ENCODE results near the gene GTF2A1. TPM values are rescaled to one million over a fixed set of nuclear protein-coding genes. Genes with fewer than 3 reads are reported as not detected.

The GTF2A1 gene
- polyA plus RNA-seq, 1 of the 3 experiments (the other 2 are of a cell fraction), result 7.6 TPM

GRCh38 chr14:81263777-81264410 lies 43.1 kb upstream of the GTF2A1 start:
- CTCF ChIA-PET, result interaction anchor here (6.4 to 16.6 kb wide), 2 partner anchors 190 to 201 kb away, joined by 43 to 321 read pairs; no protein-coding TSS in a partner anchor

GRCh38 chr14:81261176-81261575 lies 40.4 kb upstream of the GTF2A1 start:
- 39% methylated on average over 3 of the region's 3 CpGs for WGBS (ENCODE audit: low lambda C conversion rate)
- Histone ChIP-seq H3K27ac (ENCODE audit: low read depth in 2 of 2, low read length in 1 of 2) (no peak overlapping the region), H3K4me1 (ENCODE audit: control insufficient read depth in 1 of 2, insufficient read depth in 2 of 2, low read depth in 1 of 2, low read length in 1 of 2) (no peaks in the 10 kb centered on the region), H3F3A (replicated peaks; ENCODE audit: insufficient read depth) (no peaks in the 10 kb centered on the region), H3K4me3 (ENCODE audit: low read depth in 2 of 2, low read length in 1 of 2) (no peak overlapping the region), H3K36me3 (replicated peaks in 1 of 2; ENCODE audit: control insufficient read depth in 1 of 2, insufficient read depth in 2 of 2, low read length in 1 of 2) (no peaks in the 10 kb centered on the region), H4K20me1 (ENCODE audit: insufficient read depth) (no peaks in the 10 kb centered on the region), H3K79me2 (ENCODE audit: insufficient read depth) (no peaks in the 10 kb centered on the region), H3K27me3 (ENCODE audit: insufficient read depth) (no peaks in the 10 kb centered on the region), H3K9me2 (no peaks in the 10 kb centered on the region), H3K9ac (no peak overlapping the region), H2AFZ (ENCODE audit: low read depth) (no peak overlapping the region), H3K9me3 (no peaks in the 10 kb centered on the region), H3K4me2 (no peak overlapping the region)
- TF ChIP-seq RFX5 (IDR thresholded peaks at IDR 0.05; ENCODE audit: low read length), result no peak
- no peak for TF ChIP-seq RAD21 (IDR thresholded peaks at IDR 0.05; ENCODE audit: low read length)
- TF ChIP-seq GABPA (IDR thresholded peaks at IDR 0.05; ENCODE audit: low read depth), result no peak
- no peak for TF ChIP-seq CHD2 (IDR thresholded peaks at IDR 0.05; ENCODE audit: low read length, partially characterized antibody)
- no peak for TF ChIP-seq MAX (IDR thresholded peaks at IDR 0.05; ENCODE audit: low read depth)
- no peak for TF ChIP-seq JUND (IDR thresholded peaks at IDR 0.05)
- no peak for TF ChIP-seq TEAD4 (IDR thresholded peaks at IDR 0.05; ENCODE audit: borderline replicate concordance, insufficient read depth)
- no peak for DNase-seq
- POLR2A ChIA-PET, result no interaction called here
- CTCF ChIA-PET, result interaction anchor here (2.6 to 6.4 kb wide), 2 partner anchors 8 to 204 kb away, joined by 12 to 43 read pairs; no protein-coding TSS in a partner anchor

More at GRCh38 chr14:81263777-81264410, 43.1 kb upstream of the GTF2A1 start:
- H3K9me3 ChIP-seq, result no peaks in the 10 kb centered on the region
- H3K79me2 ChIP-seq (ENCODE audit: insufficient read depth), result no peaks in the 10 kb centered on the region
- H3K4me2 ChIP-seq, result no peak overlapping the region
- no peak overlapping the region for H3K4me3 ChIP-seq (ENCODE audit: low read depth in 2 of 2, low read length in 1 of 2)
- H3K27me3 ChIP-seq (ENCODE audit: insufficient read depth), result no peaks in the 10 kb centered on the region
- POLR2A ChIA-PET, result no interaction called here
- no peak overlapping the region for H3K27ac ChIP-seq (ENCODE audit: low read depth in 2 of 2, low read length in 1 of 2)
- H3K9ac ChIP-seq, result no peak overlapping the region
- H4K20me1 ChIP-seq (ENCODE audit: insufficient read depth), result no peaks in the 10 kb centered on the region
- TF ChIP-seq EZH2phosphoT487 (IDR thresholded peaks at IDR 0.05; ENCODE audit: borderline replicate concordance, low read depth) (no peak), YY1 (IDR thresholded peaks at IDR 0.05; ENCODE audit: low read depth) (no peak), RAD21 (IDR thresholded peaks at IDR 0.05; ENCODE audit: low read length) (no peak), FOSL2 (IDR thresholded peaks at IDR 0.05; ENCODE audit: borderline replicate concordance, low read depth) (no peak), NFIC (IDR thresholded peaks at IDR 0.05; ENCODE audit: borderline replicate concordance) (no peak), TEAD4 (IDR thresholded peaks at IDR 0.05; ENCODE audit: borderline replicate concordance, insufficient read depth) (no peak), USF1 (IDR thresholded peaks at IDR 0.05; ENCODE audit: borderline replicate concordance, low read depth) (no peak), ZBTB33 (IDR thresholded peaks at IDR 0.05; ENCODE audit: borderline replicate concordance, low read depth) (no peak)
- H2AFZ ChIP-seq (ENCODE audit: low read depth), result no peak overlapping the region
- no peaks in the 10 kb centered on the region for H3K4me1 ChIP-seq (ENCODE audit: control insufficient read depth in 1 of 2, insufficient read depth in 2 of 2, low read depth in 1 of 2, low read length in 1 of 2)
- 68% methylated on average over 4 of the region's 4 CpGs for WGBS (ENCODE audit: low lambda C conversion rate)
- H3K9me2 ChIP-seq, result no peaks in the 10 kb centered on the region
- H3F3A ChIP-seq (replicated peaks; ENCODE audit: insufficient read depth), result no peaks in the 10 kb centered on the region
- H3K36me3 ChIP-seq (replicated peaks in 1 of 2; ENCODE audit: control insufficient read depth in 1 of 2, insufficient read depth in 2 of 2, low read length in 1 of 2), result no peaks in the 10 kb centered on the region
- DNase-seq, result no peak

All from SK-N-SH (cell line).